GM21723 (cell line): ENCODE measurements around the gene GALNT16.
"Not testable (repeated sequence)": the region's sequence is repeated elsewhere in the genome, so short reads cannot be mapped to it uniquely, and the experiment has no call there.

Source experiments
- ATAC-seq: cut with Tn5 transposase; IDR thresholded peaks from one replicate; pipeline ENCODE4 v1.9.1; 2021; ENCODE audit warnings: mild to moderate bottlenecking, moderate library complexity; ENCODE audit not compliant: unreplicated experiment

The GALNT16 gene

DNA sequence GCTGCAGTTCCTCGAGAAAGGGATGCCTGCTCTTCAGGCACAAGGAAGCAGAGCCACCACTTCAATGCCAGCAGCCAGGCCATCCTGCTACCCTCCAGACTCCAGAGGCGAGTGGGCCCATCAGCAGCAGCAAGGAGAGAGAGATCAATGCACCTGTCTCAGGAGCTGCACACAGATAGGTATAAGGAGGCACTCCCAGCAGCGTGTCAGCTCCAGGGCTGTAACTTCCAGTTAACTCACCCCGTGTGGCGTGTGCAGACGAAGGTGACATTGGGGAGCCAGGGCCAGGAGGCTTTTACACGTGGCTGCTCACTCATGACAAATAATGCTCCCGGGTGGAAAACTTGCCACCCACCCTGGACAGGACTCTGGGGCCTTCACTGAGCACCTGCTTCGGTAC, 24.2 kb downstream of the GALNT16 start:
- no peak for ATAC-seq

- no peak for ATAC-seq
These were observed 25.8 kb downstream of the GALNT16 start for GRCh38 chr14:69285661-69286255.

DNA sequence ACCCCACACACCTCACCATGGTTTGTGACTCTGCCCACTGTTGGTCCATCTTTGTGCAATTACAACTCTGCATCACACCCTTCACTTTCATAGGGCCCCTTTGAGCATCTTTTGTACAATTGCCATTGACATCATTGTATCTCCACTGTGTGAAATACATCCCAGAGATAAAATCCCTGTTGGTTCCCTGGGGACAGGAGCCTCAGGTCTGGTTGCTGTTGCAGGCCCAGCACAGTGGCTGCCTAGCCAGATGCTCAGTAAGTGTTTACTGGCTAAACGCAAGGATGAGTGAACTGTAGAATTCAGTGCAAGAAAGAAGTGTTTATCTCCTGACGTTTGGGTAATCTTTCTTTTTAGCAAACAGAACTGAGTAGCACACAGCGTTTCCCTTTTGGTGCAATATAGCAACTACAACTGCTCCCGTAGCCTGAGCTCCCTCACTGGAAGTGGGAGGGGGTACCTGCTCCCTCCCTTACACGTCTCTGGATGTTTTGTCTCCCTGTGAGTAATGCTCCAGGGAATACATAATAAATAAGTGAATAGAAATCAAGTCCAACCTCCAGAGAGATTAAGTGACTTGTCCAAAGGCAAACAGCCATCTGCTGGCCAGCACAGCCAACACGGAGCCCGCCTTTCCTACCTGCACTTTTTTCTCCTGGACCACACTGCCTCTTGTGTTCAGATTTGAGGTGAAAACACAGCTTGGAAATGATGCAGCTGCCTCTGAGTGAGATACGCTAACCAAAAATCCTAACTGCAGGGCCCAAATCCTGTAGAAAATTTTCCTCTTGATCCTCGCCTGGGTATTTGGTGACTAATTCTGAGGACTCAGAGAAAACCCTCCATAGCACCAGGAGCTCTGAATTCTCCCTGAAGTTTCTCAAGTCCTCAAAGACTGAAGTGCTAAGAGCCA, 27.4 kb downstream of the GALNT16 start:
- ATAC-seq, result no peak

- ATAC-seq, result no peak
These were observed 28.2 kb downstream of the GALNT16 start for GRCh38 chr14:69288011-69288771.

DNA sequence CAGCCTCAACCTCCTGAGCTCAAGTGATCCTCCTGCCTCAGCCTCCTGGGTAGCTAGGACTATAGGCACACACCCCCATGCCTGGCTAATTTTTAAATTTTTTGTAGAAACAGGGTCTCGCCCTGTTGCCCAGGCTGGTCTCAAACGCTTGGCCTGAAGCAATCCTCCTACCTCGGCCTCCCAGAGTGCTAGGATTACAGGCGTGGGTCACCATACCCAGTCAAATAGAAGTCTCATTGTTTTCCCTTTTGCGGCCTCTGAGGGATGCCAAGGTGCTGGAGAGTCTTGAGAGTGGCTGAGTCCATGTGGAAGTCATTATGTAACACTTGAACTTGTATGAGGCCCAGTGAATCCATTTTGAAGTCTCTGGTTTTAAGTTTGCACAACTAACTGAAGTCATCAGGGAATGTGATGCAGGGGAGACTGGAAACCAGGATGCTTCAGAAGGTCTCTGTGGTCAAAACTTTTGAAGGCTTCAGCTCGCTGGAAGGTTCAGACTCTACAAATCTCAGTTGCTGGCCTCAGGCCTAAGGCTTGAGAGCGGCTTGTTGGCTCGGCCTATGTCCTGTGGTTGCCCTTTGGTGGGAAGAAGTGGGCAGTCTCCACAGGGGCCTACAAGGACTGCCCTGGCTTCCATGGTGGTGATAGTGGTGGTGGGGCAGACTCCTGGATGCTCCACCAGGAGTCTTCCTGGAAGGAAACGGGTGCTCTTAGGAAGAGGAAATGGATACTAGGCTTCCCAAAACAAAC, 29.2 kb downstream of the GALNT16 start:
- no peak for ATAC-seq

GRCh38 chr14:69289811-69290520, 30.0 kb downstream of the GALNT16 start:
- no peak for ATAC-seq

GRCh38 chr14:69290881-69291280, 30.9 kb downstream of the GALNT16 start:
- ATAC-seq, result not testable (repeated sequence)

GRCh38 chr14:69291396-69291795, 31.4 kb downstream of the GALNT16 start:
- no peak for ATAC-seq

- ATAC-seq, result no peak
These were observed 32.1 kb downstream of the GALNT16 start for GRCh38 chr14:69291891-69292561.

- ATAC-seq, result no peak
These were observed 38.4 kb downstream of the GALNT16 start for GRCh38 chr14:69298131-69299071.

DNA sequence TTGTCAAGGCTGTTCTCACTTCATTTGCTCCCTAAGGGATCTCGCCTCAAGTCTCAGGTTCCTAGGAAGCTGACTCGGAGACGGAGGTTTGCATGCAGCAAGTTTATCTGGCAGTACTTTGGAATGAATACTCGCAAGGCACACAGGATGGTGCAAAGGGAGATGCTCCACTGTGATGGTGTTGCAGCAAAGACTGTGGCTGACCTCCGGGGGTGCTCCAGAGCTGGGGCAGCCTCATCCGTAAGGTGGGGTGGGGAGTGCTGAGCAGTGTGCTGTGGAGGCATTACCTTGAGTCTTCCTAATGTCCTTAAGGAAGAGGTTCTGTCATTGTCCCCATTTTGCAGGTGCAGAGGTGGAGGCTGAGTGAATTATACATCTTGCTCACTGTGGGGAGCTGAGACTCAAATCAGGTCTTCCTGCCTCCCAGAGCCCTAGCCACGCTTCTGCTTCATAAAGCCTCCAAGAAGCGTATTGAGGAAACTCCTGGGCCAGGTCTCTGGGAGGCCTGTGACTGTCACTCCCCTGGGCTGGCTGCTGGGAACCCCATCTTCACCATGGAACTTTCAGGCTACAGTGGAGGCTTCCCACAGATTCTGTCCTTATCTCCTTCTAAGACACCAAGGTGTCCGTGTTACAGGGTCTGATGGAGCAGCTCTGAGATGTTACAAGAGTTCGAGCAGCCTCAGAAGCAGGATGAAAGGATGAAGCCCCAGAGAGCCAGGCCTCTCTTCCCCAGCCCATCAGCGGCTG, 39.5 kb downstream of the GALNT16 start:
- no peak for ATAC-seq

DNA sequence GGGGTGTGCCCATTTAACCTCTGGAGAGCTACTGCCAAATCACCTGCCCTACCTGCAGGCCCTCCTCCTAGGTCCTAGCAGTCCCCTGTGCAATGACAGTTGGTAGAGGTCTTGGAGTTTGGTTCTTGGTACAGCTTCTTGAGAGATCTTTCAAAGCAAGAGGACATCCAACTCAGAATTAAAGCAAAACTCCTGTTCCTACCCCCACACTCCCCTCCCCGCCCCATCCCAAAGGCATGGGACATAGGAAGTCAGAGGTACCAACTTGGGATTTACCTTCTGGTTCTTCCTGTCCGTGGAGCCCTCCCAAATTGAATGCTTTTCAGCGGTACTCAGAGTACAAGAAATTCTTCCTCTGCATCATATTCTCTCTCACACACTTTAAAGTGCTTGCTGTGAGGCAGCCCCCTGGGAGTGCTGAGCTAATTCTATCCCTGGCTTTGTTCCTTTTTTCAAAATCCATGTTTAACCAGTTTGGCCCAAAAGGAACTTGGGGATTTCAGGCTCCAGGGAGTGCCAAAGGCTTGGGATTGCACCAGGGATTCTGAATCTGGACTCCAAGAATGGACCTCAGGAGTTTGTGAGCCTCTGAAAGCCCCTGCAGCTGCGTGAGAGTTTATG, 40.8 kb downstream of the GALNT16 start:
- ATAC-seq, result no peak

GRCh38 chr14:69303086-69303485, 43.1 kb downstream of the GALNT16 start:
- ATAC-seq, result no peak

GRCh38 chr14:69312608-69313007, 52.6 kb downstream of the GALNT16 start:
- ATAC-seq, result no peak

- ATAC-seq, result no peak
These were observed 53.2 kb downstream of the GALNT16 start for GRCh38 chr14:69313176-69313575.

DNA sequence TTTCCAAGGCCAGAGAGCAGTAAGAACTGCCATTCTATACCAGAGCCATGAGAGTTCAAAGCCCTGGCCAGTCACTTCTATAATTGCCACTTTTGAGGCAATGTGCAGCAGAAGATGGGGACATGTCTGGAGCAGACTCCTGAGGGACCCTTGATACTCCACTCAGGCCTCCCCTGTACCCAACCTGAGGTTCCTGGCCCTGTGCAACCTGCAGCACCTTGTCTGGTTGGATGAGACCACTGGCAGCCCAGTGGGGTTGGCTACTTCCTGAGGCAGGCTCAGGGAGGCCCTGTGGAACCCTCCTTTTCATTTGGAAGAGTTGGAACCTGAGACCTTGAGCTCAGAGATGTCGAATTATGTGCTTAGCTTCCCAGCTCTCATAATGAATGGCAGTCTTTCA, 54.4 kb downstream of the GALNT16 start:
- ATAC-seq, result no peak

- ATAC-seq, result no peak
These were observed 55.3 kb downstream of the GALNT16 start for GRCh38 chr14:69315301-69315700.
